Right renal pelvis (tissue), 4 donors: Measurements from ENCODE around the gene ERP27. TPM values are rescaled to one million over a fixed set of nuclear protein-coding genes. Genes with fewer than 3 reads are reported as not detected.

Experiments
- DNase-seq, 4 donors: peaks; one replicate each; pipeline ENCODE4 v3.0.0-alpha.2; 2013; ENCODE audit warnings: low read depth in 4 of 4, low spot score in 3 of 4, missing footprints in 1 of 4
- polyA plus RNA-seq, 4 donors: library from polyadenylated mRNA; unstranded; fragments of 120-200 nt; gene quantifications; one replicate each; pipeline ENCODE4 v1.2.1, GENCODE V29; 2013; ENCODE audit not compliant: insufficient read length in 4 of 4

Gene ERP27
- 10 to 100 TPM; 20.6 to 41.4 (median 30.2) TPM for polyA plus RNA-seq

DNA sequence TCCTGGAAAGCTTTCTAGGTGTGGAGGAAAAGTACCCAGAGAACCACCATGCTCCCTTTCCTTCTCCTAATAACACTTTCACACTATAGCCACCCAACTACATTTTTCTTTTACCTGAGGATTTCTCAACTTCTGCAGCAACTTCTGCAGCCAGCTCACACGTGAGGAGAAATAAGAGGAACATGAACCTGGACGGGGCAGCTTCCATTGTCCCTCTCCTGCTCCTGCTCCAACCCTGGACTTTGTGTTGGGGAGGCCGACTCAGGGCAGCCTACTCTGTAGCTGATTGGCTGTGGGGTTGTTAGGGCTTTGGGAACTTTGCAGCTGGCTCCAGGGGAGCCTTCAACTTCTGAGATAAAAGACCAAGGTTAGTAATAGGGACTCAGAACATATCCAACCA lies at the start of gene ERP27:
Gene ERP27 (minus strand): TSS at position 237 of the 400 bp plus-strand sequence. CDS start 29 bp downstream, at position 208.
- DNase-seq: no peak

DNA sequence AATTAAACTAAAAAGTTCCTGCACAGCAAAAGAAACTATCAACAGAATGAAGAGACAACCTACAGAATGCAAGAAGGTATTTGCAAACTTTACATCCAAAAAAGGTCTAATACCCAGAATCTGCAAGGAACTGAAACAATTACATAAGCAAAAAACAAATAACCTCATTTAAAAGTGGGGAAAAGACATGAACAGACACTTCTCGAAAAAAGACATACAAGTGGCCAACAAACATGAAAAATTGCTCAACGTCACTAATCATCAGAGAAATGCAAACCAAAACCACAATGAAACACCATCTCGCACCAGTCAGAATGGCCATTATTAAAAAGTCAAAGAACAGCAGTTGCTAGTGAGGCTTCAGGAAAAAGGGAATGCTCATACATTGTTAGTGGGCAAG lies 49.7 kb upstream of the ERP27 start:
- DNase-seq: no peak

DNA sequence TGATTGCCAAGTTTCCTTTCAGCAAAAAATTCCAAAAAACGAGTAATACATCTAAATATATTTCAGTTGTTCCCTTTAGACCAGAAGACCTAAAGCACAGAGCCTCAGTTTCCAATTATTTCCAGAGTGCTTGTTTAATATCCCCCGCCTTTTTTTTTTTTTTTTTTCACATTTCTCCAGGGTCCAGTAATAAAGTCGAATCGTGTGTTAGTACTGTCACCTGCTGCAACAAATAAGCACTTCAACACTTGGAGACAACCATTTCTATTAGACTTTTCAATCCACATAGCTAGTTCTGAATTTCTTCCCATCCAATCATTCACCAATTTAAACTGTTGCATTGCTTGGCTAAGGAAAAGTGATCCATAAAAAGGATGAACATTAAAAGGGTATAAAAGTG lies 48.1 kb upstream of the ERP27 start:
- DNase-seq: no peak

DNA sequence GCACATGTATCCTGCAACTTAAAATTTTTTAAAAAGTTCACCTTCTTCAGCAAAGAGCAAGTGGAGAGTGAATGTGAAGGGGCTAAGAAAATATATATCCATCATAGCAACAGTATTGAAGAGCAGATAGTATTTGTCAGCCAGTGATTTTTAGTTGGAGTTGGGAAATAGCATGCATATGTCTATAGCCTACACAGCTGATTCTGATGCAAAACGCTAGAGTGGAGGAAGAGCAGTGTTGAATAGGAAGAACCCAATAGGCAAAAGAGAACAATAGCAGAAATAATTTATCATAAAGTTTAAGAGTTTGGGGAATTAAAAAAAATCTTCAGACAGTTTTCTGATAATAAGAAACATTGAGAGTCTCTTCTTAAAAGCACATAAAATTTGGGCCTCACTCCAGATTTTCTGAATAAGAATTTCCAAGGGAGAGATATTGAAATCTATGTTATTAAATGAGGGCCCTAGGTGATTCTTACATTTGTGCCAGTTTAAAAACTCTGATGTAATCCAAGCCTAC lies 46.5 kb upstream of the ERP27 start:
- no peak for DNase-seq

DNA sequence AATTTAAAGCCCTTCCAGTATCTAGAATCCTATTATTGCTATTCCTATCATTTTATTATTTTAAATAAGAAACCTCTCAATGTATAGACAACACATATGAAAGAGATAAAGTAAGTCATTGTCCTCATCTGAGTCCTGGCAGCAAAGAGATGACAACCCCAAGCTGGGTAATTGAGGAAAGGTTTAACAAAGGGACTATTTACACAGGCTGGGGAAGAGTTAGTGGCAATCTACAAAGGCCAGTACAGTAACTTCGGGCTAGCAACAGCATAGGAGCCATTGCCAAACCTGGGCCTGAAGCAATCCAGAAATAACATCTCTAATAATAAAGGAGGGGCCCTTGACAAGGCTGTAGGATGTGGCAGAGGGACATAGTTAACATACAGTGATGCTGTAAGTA lies 45.7 kb upstream of the ERP27 start:
- DNase-seq: no peak

DNA sequence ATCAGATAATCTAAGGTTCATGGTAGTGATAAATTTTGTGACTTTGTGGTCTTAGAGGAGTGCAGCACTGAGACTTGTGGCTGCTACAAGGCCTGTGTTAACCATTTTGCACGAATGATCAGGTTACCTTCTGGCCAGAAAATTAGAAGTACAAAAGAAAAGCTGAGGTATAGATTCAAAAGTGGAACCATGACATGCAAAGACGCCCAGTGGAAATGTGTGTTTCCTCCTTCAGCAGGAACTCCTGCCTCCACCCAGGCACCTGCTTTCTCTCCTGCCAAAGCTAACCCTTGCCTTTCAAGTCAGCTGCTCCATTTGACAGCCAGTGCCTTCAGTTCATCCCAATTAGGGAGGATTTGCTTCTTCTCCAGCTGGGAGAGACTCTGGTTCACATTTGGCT lies 44.7 kb upstream of the ERP27 start:
- DNase-seq: no peak

DNA sequence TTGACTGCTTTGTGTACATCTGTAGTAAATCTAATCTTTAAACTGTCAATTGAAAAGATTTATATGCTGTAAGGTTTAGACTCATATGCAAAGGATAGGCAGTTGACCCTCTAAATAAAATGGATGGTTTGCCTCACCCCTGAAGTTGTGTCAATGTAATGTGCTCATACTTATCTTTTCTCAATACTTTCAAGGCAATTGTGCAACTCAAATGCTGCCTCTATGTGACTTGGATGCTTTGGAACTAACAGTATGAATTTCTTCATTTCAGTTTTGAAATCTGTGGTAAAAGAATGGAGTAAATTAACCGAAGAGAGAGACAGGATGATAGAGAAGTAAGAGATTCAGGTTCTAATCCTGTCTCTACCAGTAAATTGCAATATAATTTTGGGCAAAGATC lies 44.2 kb upstream of the ERP27 start:
- DNase-seq: no peak

DNA sequence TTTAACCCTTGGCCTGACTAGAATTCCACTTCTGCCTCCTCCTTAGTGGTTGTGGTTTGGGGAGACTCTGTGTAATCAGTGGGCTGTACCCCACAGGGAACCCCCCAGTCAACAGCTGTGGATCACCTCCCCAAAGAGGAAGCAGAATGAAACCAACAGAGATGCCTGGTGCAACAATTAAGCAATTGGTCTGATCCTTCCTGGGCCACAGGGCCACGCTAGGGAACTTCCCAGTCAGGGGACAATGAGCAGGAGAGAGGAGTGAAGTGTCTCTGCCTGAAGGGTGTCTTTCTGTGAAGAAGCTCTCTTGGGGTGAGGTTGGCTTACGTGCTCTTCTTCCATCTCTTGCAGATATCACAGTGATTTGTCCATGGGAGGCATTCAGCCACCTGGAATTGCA lies 42.7 kb upstream of the ERP27 start:
- DNase-seq: no peak

DNA sequence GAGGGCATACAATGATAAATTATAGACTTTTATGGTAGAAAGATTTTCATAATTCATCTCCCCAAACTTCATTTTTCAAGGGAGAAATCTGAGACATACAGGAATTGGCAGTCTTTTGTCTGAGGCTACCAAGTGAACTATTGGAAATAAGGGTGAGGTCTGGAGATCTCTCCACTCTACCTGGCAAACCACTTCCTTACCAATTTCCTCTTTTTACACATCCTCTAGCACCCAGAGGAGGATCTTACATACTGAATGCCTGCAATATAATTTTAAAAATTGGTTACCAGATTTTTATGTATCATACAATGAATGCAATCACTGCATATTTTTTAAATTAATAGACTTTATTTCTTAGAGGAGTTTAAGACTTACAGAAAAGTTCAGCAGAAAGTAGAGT lies 41.1 kb upstream of the ERP27 start:
- DNase-seq: no peak

DNA sequence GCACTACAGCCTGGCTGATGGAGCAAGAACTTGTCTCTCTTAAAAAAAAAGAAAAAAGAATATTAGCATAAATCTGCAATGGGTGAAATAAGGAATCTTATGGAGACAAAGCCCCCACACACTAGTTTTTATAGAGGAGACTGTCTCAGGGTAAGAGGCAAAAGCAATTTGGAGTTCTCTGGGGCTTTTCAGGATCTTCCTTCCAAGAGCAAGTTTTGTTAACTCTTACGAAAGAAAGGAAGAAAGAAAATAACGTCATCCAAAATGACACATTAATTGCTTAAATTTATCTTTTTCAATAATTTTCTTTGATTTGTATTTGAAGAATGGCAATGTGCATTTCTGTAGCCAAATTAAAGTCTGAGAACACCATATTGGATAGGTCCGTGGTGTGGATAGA lies 38.3 kb upstream of the ERP27 start:
- DNase-seq: no peak

DNA sequence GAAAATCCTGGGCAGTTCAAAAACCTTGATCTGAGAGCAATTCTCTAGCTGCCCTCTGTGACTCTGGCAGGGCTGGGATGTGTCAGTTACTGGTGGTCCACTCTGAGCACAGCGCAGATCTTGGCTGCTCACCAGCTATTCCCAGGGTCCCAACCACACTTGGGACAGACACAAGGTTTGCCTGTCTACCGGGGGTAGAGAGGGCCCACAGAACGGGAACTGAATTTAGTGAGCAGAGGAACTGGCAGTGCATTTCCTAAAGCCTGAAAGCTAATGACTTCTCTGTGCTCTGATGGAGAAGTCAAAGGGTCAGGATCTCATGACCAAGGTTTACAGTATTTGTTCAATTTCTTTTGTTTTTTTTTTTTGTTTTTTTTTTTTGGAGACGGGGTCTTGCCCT lies 37.1 kb upstream of the ERP27 start:
- no peak for DNase-seq

DNA sequence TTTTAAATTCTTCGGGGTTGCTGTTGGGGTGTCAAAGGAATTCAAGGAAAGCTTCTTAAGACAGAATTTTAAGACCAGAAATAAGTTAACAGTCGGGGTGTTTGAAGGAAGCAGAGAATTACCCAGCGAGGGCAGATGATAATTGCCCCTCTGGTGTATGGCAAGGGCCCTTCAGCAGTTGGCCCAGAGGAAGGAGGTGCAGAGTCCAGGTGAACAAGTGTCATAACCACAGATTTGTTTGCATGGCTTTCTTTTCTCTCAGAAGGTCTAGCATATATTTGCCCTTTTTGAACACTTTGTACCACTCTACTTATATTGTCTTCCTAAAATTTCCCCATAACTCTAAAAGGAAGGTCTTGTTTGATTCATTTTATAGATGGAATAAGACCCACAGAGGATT lies 36.3 kb upstream of the ERP27 start:
- DNase-seq: no peak

DNA sequence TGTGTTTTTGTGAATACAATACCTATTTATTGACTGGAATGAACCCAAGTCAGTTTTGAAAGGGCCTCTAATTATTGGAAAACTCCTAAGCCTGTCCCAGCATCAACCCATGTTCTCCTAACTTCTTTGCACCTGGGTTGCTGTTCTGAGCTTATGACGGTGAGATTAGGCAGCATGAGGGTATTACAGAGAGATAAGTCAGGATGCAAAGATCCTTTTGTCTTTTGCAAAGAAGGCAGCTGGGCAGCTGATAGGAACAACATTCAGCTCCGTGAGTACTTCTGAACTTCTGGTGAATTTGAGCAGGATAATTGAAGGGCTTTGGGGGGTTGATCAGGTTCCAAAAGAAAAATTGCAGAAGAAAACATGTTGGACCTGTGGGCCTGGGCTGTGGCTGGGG lies 34.5 kb upstream of the ERP27 start, which contains the start of gene PDE6H:
Gene PDE6H (plus strand): TSS at position 227 of the 400 bp plus-strand sequence. CDS start 4,971 bp downstream, outside the sequence.
- no peak for DNase-seq

DNA sequence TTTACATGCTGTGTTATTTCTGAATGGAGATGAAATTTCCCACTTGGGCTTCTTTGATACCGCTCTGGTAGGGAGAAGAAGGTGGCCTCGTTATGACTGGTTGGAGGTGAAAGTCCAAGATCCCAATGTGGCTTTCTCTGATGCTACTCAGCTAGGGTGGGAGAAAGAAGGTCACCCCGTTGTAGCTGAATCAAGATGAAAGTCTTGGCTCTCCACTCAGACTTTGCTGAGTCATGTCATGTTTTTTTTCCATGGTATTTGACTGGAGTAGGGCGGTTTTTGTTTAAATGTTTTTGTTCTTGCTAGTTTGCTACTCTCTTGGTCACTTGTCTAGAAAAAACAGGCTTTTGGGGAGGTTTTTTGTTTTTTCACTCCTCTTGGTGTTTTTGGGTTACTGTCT lies 32.1 kb upstream of the ERP27 start:
- no peak for DNase-seq

DNA sequence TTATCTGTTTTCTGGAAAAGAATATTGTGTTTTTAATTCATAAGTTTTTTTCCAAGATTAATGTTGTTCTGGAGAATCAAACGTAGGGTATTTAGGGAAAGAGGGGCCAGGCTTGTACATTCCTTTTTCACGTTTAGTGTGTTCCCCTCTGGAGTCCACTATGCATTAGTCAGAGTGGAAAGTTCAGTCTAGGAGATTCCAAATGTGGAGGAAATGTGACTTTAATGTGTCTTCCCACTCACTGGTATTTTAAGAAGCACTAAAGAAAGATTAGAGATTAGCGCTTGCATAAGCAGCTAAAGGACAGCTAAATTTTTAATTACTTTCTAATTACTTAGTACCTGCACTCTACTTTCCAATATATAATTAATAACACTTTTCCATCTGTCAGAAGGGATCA lies 30.1 kb upstream of the ERP27 start:
- no peak for DNase-seq

DNA sequence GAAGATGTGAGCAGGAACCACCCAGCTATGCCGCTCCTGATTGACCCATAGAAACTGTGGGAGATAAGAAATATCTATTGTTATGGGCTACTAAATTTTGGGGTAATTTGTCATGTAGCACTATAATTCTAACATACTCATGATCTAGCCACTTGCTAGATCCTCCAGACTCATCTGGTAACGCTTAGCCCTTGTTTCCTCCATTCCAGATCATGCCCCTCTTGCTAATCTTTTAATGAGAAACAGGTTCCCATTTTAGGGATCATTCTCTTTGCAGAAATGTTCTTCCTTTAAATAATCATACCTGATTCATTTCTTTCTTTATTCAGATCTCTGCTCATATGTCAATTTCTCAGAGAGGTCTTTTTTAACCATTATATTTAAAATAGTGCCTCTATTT lies 26.9 kb upstream of the ERP27 start:
- DNase-seq: no peak

DNA sequence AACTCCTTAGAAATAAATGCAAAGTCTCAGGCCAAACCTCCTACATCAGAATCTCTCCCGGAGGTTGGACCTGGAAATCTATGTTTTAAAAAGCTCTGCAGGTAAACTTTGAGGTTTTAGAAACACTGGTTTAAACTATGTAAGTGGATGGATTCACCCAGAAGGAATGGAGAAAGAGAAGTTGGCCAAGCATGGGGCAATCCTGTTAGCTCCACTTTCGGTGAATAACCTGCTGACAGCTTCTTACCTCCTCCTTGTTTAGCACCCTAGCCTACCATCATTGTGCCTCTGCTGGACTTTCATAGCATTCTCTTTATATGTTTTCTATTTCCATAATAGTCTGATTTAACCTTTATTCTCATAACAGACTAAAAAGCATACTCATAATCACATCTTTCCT lies 26.1 kb upstream of the ERP27 start:
- DNase-seq: no peak

DNA sequence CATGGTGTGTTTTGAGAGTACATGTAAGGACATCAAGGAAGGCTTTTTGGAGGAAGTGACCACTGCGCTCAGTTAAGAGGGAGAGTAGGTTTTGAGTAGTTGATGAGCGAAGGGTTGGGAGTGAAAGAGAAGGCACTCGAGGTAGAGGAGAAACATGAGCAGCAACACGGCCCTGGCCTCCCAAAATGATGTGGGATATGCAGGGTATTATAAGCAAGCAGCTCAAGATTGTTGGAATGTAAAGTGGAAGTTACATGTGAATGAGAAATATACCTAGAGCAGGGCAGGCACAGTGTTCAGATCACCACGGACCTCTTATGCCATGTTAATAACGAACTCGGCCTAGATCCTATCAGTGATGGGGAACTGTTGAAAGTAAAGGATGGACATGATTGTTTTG lies 25.2 kb upstream of the ERP27 start:
- no peak for DNase-seq

DNA sequence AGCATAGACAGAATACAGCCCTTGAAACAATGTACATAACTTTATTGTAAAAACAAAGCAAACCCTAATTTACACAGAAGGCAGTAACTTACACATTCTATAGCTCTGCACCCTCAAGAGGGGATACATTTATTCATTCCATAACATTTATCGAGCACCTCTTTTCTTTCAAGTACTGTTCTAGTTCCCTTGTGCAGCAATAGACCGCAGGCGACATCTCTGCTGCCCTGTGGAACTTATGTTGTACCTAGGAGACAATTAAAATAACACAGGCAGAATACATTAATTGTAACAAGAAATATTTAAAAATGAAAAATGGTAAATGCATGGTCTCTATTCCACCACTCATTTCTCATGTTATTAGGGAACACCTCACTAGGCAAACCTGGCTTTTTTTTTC lies 24.5 kb upstream of the ERP27 start:
- no peak for DNase-seq

DNA sequence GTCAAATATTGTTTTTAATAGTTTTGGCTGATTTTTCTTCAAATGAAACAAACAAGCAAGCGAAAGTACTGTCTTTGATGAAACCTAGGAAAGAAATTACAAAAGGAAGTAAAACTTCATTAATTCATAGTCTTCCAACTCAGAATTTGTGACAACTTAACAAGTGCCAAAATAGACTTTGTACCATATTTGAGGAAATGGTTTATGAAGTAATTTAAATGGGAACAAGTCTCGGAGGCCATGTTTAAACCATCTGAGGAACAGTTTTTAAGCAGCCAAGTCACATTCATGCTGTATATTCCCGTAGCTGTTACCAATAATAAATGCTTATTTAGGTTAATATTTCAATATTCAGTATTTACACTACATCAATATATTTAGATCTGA lies 23.8 kb upstream of the ERP27 start:
- DNase-seq: no peak

DNA sequence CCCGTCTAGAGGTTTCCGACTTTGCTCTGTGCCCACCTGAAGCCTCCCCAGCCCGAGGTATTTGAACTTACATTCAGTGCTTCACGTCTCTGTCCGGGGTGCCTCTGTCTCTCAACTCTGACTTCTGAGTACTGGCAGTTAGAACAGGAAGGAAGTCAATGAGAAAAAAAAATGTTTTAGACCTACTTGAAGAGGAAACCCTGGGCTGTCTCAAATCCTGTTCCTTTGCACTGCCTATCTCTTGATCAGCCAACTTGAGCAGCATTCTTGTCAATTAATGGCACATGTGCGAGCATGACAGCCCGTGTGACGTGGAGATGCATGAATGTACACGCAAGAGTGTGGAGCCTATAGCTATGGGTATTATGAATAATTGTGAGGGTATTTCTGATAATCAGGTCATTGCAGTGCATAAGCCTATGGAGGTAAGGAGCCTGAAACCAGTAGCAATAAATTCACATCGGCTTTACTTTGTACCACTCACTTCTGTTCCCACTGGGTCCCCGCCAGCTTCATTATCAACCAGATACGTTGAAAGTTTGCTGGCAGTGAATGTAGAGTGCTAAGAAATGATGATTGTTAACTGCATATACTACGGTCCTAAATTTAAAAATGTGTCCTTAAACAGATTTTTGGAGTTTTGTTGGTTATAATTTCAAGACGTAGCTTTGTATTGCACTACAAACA lies 23.3 kb upstream of the ERP27 start, which contains the start of gene ARHGDIB:
Gene ARHGDIB (minus strand): TSS at position 136 of the 687 bp plus-strand sequence. CDS start 10,889 bp downstream, outside the sequence.
- DNase-seq: no peak
